ENCODE measurements around the gene POLDIP2. TPM values are rescaled to one million over a fixed set of nuclear protein-coding genes. Genes with fewer than 3 reads are reported as not detected.
A peak's percentile ranks its signal among the peaks of the same experiment; 100 is the strongest.

POLDIP2 gene
- total and polyA plus RNA-seq, 9 of the 15 experiments (the other 6 are each of a cell fraction or from before 2014, with no cell fraction given), result 22.0 to 137 (median 104) TPM

GRCh38 chr17:28318759-28319597, 38.3 kb downstream of the POLDIP2 start, which contains the start of gene TMEM97 (continued):
- no peak for TF ChIP-seq CHD7 (IDR thresholded peaks at IDR 0.05; ENCODE audit: low read depth, low read length)
- peak; percentile 70 for TF ChIP-seq SMARCA4 (IDR thresholded peaks at IDR 0.05)
- TF ChIP-seq ZNF324 (CRISPR knock-in tag; IDR thresholded peaks at IDR 0.05), result no peak
- TF ChIP-seq HDAC1 (IDR thresholded peaks at IDR 0.05), result peak in 1 of 2 experiments; percentile 78; a peak in 2 of 4 replicates
- TF ChIP-seq ARID1B (IDR thresholded peaks at IDR 0.05), result no peak
- no peak for TF ChIP-seq SRSF3 (IDR thresholded peaks at IDR 0.05; ENCODE audit: insufficient read depth, low read length)
- no peak for TF ChIP-seq MECOM (CRISPR knock-in tag; IDR thresholded peaks at IDR 0.05)
- peak; percentile 87 for TF ChIP-seq RBM25 (IDR thresholded peaks at IDR 0.05; ENCODE audit: low read depth, low read length, severe bottlenecking)
- peak; percentile 72; the same call in 1 of the 2 replicates for TF ChIP-seq CHD2 (IDR thresholded peaks at IDR 0.05; ENCODE audit: low read depth, low read length)
- peak; percentile 26; the same call in 1 of the 2 replicates for TF ChIP-seq NCOA1 (IDR thresholded peaks at IDR 0.05; ENCODE audit: low read depth)
- TF ChIP-seq CBX3 (IDR thresholded peaks at IDR 0.05; ENCODE audit: borderline replicate concordance in 1 of 2, low read length in 2 of 2), result peak in 1 of 2 experiments; percentile 43; a peak in 1 of 3 replicates
- TF ChIP-seq, protein P1, sequence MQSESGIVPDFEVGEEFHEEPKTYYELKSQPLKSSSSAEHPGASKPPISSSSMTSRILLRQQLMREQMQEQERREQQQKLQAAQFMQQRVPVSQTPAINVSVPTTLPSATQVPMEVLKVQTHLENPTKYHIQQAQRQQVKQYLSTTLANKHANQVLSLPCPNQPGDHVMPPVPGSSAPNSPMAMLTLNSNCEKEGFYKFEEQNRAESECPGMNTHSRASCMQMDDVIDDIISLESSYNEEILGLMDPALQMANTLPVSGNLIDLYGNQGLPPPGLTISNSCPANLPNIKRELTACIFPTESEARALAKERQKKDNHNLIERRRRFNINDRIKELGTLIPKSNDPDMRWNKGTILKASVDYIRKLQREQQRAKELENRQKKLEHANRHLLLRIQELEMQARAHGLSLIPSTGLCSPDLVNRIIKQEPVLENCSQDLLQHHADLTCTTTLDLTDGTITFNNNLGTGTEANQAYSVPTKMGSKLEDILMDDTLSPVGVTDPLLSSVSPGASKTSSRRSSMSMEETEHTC (IDR thresholded peaks at IDR 0.05), result 0 out of 2 replicates have a peak, but pooled peaks have one; percentile 41
- TF ChIP-seq ATF1 (CRISPR knock-in tag; IDR thresholded peaks at IDR 0.05), result peak; percentile 51; the same call in 1 of the 2 replicates
- TF ChIP-seq ATF1 (tag; IDR thresholded peaks at IDR 0.05), result peak; percentile 96
- TF ChIP-seq ZNF408 (CRISPR knock-in tag; IDR thresholded peaks at IDR 0.05; ENCODE audit: low read depth), result no peak
- TF ChIP-seq ELF2 (CRISPR knock-in tag; IDR thresholded peaks at IDR 0.05), result no peak

All from K562 (cell line).